ENCODE results near the gene GIT2. TPM values are rescaled to one million over a fixed set of nuclear protein-coding genes. Genes with fewer than 3 reads are reported as not detected.

The GIT2 gene
- total and polyA plus RNA-seq, 2 of the 13 experiments (the other 11 are each of a cell fraction or from before 2014, with no cell fraction given) = 18.4 to 19.8 TPM

GRCh38 chr12:109899783-109900751, 96.1 kb downstream of the GIT2 start, which contains the start of gene TCHP (continued):
- TF ChIP-seq SMARCC2 (IDR thresholded peaks at IDR 0.05) (no peak), REXO4 (CRISPR knock-in tag; IDR thresholded peaks at IDR 0.05; ENCODE audit: borderline replicate concordance) (no peak), CC2D1A (CRISPR knock-in tag; IDR thresholded peaks at IDR 0.05) (0 out of 2 replicates have a peak, but pooled peaks have one; percentile 69), ZNF678 (CRISPR knock-in tag; IDR thresholded peaks at IDR 0.05) (no peak), ZNF878 (CRISPR knock-in tag; IDR thresholded peaks at IDR 0.05) (0 out of 2 replicates have a peak, but pooled peaks have one; percentile 27), ONECUT2 (CRISPR knock-in tag; IDR thresholded peaks at IDR 0.05) (no peak), PHF20 (CRISPR knock-in tag; IDR thresholded peaks at IDR 0.05) (peak; percentile 77), GPN1 (CRISPR knock-in tag; IDR thresholded peaks at IDR 0.05; ENCODE audit: borderline replicate concordance) (no peak), ZNF781 (CRISPR knock-in tag; IDR thresholded peaks at IDR 0.05; ENCODE audit: borderline replicate concordance, not compliant biosample characterization) (no peak), ZNF552 (CRISPR knock-in tag; IDR thresholded peaks at IDR 0.05; ENCODE audit: borderline replicate concordance) (peak; percentile 85; the same call in 1 of the 2 replicates), ZNF782 (CRISPR knock-in tag; IDR thresholded peaks at IDR 0.05; ENCODE audit: borderline replicate concordance) (peak; percentile 63; the same call in 1 of the 2 replicates), GTF3A (CRISPR knock-in tag; conservative IDR thresholded peaks at IDR 0.05) (no peak), ZSCAN12 (CRISPR knock-in tag; IDR thresholded peaks at IDR 0.05) (0 out of 2 replicates have a peak, but pooled peaks have one; percentile 29), MZF1 (CRISPR knock-in tag; IDR thresholded peaks at IDR 0.05; ENCODE audit: borderline replicate concordance) (no peak), POGK (CRISPR knock-in tag; conservative IDR thresholded peaks at IDR 0.05) (peak; percentile 91), ZFP41 (CRISPR knock-in tag; IDR thresholded peaks at IDR 0.05; ENCODE audit: borderline replicate concordance) (no peak), ZBTB4 (CRISPR knock-in tag; IDR thresholded peaks at IDR 0.05; ENCODE audit: borderline replicate concordance) (no peak), ZMYM4 (CRISPR knock-in tag; IDR thresholded peaks at IDR 0.05) (peak; percentile 73), E2F1 (CRISPR knock-in tag; IDR thresholded peaks at IDR 0.05) (peak; percentile 72), ZNF549 (CRISPR knock-in tag; IDR thresholded peaks at IDR 0.05) (no peak), ZNF570 (CRISPR knock-in tag; IDR thresholded peaks at IDR 0.05; ENCODE audit: borderline replicate concordance) (no peak), HNF4A (CRISPR knock-in tag; IDR thresholded peaks at IDR 0.05) (peak; percentile 15; the same call in 1 of the 2 replicates), FOXK1 (CRISPR knock-in tag; IDR thresholded peaks at IDR 0.05; ENCODE audit: borderline replicate concordance, low read depth) (peak; percentile 86; the same call in 1 of the 2 replicates)

All from HepG2 (cell line).